HG03095 (cell line): Measurements from ENCODE around the gene SHISAL2A.

Experiments used
- ATAC-seq: cut with Tn5 transposase; IDR thresholded peaks from one replicate; pipeline ENCODE4 v1.9.1; 2021; ENCODE audit warnings: moderate library complexity; ENCODE audit not compliant: unreplicated experiment

The SHISAL2A gene

DNA sequence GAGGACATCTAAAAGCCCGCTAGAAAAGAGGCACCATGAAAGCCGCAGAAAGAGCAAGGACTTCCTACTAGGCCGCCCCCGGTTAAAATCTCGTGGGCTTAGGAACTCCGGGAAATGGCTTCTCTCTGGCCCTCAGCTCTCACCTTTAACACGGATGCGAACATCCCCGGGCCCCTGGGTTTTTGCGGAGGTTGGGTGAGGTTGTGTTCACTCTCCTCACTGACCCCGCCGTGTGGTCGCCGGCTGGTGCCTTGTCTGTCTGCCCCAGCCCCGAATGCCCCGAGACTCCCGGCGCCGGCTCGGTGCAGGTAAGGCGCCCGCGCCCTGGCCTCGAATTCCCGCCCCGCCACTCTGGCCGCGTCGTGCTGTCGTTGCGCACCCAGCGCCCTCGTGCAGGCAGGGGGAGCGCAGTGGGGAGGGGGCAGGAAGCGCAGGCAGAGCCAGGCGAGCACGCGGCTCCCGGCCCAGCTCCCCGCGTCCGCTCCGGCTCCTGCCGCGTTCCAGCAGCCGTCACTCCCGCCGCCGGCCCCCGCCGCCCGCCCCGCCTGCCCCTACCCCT is at the start of gene SHISAL2A:
SHISAL2A (plus strand) TSS at position 437 of the 559 bp plus-strand sequence. CDS start 326 bp downstream, outside the sequence.
- no peak for ATAC-seq

DNA sequence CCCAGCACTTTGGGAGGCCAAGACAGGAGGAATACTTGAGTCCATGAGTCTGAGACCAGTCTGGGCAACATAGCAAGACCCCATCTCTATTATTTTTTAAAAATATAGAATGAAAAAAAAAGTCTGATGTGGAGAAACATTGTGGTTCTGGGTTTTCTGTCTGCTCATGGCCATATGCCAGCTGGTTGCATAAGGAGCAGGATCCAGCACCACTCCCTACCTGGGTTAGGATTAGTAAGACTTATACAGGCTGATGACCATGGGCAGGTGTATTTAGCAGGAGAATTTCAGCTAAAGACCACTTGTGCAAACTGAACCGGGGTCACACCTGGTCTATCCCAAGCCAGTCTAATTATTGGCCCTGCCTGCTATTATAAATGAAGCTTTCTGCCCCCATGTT is 47.5 kb upstream of the SHISAL2A start:
- no peak for ATAC-seq

DNA sequence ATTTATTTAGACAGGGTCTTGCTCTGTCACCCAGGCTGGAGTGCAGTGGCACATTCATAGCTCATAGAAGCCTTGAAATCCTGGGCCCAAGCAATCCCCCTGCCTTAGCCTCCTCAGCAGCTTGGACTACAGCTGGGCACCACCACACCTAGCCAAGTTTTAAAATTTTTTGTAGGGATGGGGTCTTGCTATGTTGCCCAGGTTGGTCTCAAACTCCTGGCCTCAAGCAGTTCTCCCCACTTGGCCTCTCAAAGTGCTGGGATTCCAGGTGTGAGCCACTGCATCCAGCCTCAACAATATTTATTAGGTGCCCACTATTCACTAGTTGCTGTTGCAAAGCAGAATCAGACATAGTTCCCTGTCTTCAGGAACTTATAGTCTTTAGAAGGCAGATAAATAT is 44.9 kb upstream of the SHISAL2A start:
- ATAC-seq, result no peak

DNA sequence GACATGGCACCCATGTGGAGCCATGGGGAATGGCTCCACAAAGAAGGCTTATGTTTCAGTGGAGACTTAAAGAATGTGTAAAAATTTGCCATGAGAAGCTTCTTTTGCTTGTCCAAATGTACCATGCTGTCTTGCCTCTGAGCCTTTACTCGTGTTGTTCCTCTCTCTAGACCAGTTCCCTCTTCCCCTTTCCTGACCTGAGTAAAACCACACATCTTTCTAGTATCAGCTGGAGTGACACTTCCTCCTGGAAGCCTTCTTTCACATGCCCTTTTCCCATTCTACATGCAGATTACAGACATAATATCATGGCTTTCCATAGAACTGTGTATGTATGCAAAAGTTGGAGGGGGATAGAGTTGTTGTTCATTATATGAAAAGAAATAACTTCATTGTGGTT is 44.4 kb upstream of the SHISAL2A start:
- ATAC-seq, result no peak

DNA sequence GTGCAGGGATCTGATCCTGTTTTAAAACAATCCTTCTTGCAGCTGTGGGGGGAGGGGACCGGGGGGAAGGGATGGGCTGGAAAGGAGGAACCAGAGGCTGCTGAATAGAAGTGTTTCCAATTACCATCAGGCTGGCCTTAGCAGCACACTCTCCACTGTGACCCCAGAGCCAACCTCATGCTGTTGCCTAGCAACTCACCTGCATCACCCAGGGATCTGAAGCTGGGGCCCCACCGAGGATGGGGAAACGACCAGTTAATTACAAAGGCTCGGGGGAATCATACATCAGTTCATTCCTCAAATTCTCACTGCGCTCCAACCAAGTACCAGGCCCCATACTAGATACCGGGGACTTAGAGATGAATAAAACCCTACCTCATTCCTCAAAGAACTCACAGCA is 42.7 kb upstream of the SHISAL2A start:
- no peak for ATAC-seq

DNA sequence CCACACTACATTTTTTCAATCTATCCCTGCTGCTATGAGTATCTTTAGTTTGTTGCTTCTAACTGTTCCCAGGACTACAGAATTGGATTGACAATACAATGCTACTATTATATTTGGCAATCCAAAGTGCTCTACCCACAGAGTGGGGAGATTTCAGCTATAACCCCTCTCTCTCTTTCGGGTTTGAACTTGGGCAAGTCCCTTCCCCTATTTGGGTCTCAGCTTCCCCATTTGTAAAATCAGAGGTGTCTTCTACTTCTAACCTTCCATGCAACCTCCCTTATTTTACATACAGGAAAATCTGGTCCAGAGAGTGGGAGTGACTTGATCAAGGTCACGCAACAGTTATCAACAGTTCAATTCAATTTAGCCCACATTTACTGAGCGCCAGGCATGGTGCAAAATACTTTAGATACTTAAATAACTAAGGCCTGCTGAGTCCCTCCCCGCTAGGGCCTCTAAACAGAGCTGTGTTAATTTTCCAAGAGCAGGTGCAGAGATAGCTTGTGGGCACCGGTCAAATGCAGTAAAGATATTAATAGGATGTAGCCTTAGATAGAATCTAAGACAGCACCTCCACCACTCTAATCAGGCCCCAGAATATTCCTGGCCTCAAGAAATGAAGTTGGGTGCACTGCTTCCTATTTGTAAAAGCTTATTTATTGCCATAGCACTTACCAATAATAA is 40.2 kb upstream of the SHISAL2A start:
- no peak for ATAC-seq

DNA sequence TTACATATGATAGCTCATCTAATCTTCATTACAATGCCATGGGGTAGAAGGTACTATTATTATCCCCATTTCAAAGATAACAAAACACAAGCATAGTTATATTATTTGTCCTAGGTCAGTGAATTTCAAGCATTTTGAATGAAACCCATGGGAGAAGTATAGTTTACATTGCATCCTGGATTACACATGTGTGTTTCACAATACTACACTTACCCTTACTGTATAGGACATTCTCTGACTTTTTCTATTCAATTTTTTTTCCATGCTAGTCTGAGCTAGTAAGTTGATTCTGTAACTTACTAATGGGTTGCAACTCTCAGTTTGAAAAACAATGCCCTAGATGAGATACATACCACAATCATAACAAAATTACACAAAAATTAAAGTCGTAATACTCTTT is 39.5 kb upstream of the SHISAL2A start:
- ATAC-seq, result no peak

DNA sequence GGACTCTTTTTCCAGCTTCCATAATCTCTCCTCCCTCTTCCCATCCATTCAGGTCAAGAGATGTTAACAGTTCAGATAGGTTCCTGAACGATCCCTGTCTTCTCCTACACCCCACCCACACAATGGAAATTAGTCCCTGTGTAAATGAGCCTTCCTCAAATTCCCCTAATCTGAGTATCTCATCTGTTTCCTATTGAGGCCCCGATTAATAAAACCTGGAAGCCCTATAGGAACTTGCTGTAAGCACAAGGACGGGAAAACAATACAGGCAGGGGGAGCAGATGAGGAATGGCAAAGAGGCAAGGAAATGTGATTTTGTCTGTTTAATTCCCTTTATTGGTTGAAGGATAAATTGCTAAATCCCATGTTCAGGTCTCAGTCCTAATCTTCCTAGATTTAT is 37.9 kb upstream of the SHISAL2A start:
- ATAC-seq, result no peak

DNA sequence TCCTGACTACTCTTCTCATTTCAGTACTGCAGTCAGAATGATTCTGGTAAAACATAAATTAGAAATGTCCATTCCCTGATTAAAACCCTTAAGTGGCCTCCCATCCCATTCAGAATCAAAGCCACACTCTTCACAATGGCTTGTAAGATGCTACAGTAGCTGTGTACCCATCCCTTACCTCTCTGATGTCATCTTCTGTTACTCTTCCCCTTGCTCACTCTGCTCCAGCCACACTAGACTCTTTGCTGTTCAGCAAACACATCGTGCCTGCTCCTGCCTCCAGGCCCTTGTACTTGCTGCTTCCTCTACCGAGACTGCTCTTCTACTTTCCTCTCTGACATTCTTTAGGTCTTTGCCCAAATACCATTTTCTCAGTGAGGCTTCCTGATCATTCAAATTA is 35.1 kb upstream of the SHISAL2A start:
- no peak for ATAC-seq

DNA sequence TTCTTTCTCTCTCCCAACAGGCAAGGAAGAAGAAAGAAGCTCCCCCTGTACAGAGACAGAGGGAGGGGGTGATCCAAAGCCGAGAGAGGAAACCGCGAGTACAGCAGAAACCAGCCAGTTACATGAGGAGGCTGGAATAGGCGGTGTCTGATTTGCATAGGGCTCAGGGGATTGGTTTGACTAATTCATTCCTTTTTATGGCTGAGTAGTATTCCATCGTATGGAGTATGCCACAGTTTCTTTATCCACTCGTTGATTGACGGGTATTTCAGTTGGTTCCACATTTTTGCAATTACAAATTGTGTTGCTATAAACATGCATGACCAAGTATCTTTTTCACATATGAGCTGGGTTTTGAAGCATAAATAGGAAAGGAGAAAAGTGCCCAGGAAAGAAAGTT is 34.2 kb upstream of the SHISAL2A start:
- no peak for ATAC-seq

DNA sequence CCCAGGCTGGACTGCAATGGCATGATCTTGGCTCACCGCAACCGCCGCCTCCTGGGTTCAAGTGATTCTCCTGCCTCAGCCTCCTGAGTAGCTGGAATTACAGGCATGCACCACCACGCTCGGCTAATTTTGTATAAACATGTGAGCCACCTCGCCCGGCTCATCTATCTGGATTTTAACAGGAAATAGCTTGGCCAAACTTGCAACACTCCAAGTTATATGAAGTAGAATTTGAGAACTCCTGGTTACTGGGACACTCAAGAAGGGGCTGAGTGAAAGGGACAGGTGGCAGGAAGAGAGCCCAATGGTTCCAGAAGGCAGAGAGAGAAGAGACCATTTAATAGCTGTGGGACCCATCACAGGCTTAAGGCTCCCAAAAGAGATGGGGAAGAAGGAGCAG is 33.7 kb upstream of the SHISAL2A start:
- ATAC-seq, result no peak

DNA sequence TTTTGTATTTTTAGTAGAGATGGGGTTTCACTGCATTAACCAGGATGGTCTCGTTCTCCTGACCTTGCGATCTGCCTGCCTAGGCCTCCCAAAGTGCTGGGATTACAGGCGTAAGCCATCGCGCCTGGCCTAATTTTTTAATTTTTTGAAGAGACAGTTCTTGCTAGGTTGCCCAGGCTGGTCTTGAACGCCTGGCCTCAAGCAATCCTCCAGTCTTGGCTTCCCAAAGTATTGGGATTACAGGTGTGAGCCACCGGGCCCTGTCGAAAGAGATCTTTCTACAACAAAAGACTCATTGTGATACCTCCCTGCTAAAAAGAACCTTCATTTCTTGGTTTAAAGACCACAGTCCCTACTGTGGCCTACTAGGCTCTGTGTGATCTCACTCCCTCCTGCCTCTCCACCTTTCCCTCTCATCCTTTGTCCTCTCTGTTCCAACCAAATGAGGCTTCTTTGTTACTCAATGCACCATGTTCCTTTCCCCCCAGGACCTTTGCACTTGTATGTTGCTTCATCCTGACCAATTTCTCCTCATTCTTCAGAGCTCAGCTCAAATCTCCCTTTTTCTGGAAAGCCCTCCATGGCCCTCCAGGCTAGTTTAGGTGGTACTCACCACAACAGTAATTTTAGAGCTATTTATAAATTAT is 32.3 kb upstream of the SHISAL2A start:
- ATAC-seq, result no peak

DNA sequence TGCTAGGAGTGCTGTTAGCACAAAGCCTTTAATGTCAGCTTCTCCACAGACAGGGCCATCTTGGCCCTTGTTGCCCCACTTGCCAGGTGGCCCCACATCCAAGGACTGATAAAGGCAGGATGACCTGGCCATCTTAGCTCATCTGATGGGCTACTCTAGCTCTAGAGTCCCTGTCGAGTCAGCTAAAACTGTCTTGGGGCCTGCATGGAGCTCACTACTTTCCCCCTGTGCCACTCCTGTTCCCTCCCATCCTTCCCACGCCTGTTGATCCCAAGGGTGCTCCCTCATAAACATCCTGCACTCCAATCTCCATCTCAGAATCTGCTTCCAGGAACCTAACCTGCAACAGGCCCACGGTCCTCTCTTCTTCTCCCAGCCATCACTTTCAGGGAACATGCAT is 31.4 kb upstream of the SHISAL2A start:
- ATAC-seq, result no peak

DNA sequence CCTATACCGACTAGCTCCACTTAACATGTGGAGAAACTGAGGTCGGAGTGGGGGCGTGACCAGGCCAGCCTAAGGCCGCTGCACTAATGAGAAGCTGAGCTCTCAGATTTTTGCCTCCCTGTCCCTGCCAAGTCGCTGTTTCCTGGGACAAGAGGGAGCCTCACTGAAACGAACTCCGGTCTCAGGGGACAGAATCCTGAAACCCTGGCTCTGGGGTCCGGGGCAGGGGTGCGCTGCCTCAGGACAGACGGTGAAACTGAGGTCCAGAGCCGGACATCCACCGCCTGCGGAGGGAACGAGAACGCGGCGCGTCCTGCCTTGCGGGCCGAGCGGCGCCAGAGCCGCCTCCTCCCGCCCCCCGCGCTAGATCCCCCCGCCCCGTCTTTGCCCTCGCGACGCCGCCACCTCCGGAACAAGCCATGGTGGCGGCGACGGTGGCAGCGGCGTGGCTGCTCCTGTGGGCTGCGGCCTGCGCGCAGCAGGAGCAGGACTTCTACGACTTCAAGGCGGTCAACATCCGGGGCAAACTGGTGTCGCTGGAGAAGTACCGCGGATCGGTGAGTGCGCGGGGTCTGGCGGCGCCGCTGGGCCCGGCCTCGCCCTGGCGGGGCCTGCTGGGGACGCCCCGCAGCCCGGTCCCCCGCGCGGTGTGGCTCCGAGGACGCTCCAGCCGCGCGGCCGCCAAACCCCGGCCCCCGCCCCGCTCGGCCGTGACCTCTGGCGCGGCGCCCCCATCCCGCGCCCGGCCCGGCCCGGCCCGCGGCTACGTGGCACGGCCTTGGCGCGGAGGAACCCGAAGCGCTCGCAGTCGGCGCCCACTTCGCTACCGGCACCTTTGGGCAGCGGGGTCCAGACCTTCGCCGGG is 30.7 kb upstream of the SHISAL2A start, which contains the start of gene GPX7:
GPX7 (plus strand) TSS at position 381 of the 865 bp plus-strand sequence; CDS start at position 420, 39 bp downstream.
- ATAC-seq, result no peak

DNA sequence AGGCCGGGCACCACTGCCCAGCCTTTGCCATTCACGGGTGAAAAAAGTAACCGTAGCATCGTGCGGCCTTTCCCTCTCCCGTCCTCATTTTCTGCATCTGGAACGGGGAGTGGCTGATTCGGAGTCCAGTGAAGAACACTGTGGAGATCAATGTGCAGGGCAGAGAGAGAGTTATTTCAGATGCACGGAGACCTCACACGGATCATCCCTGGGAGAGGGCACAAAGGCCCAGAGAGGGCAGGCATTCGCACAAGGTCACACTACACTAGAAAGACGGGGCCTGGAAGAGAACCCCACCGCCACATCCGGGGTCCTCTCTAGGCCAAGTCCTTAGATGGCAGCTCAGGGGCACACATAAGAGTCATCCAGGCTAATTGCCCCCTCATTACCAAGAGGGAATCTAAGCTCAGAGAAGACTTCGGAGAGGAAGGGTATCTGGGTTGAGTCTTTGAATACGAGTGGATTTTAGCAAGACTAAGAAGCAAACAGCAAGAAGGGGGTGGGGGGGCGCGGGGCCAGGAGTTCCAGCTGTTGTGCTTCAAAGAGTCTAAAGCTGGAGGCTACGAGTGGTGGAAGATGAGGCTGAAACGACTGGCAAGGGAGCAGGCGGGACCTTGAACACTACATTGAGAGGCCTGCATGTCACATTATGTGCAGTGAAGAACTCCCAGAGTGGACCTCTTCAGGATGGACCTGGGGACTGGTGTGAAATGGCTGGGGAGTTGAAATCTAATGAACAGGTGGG is 29.9 kb upstream of the SHISAL2A start:
- no peak for ATAC-seq

DNA sequence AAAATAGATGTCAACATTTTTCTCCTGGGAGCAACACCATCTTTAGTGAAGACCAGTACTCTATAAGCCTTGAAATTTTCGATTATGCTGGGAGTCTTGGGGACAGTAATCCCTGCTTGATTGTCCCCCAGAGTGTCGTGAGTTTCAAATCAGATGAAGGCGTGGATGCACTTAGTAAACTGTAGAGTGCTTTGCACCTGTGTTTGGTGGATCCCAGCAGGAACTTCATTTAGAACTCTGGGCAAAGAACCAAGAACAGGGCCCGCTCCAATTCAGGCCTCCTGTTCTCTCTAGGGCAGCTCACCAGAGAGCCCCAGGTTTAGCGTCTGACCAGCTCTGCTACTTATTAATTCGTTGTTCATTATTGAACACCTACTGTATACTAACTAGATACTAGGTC is 29.3 kb upstream of the SHISAL2A start:
- ATAC-seq, result no peak

DNA sequence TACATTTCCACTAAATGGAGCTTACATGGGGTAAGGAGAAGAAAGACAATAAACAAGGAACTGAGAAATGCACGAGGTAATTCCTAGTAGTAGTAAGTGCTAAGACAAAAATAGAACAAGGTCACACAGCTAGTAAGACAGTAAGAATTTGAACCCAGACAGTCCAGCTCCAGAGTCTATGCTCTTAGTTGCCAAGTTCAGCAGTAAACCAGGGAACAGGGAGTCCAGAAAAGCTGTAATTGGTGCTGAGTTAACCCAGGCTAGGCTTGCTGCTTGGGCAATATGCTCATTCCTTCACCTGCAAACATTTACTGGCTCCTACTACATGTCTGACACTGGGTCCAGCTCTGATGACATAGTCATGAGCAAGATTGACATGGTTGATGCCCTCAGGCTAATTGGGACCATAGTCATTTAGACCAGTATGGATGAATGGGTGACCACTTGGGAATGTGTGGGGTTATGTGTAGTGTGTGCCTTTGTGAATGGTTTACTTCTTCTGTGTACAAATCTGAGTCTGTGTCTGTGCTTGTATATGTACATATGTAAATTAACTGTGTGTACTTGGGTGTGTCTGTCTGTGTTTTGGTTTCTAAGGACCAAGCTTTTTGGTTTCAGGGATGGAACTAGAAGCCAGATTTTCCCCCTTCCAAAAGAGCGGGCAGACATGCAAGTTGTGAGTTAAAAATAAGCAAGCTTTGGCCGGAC is 28.8 kb upstream of the SHISAL2A start:
- ATAC-seq, result no peak

DNA sequence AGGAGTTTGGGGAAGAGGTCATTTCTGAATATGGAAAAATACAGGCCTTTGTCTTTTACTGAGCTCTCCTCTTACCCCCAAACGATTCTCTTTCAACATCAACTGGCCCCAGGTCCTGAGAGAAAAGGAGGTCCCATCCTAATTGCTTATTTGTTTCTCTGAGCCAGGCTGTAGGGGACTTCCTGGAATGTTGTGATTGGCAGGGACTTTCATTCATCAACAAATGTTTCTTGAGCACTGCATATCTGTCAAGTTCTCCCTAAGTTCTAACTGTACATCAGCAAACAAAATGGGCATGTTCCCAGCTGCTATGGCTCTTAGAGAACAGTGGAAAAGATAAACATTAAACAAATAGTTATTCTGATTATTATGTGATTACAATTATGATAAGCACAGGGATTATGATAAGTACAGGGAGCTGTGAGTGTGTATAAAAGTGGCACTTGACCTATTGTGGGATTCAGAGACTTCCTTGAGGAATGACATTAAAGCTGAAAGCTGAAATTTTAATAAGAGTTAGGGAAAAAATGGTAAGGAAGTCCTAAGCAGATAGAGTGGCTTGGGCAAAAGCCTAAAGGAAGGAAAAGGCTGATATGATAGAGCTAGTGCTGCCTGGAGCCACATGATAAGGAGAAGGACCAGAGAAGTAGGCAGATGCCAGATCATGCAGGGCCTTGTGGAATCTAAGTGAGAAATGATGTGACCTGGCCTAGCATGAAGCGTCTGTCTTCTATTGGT is 19.2 kb upstream of the SHISAL2A start:
- ATAC-seq, result no peak

DNA sequence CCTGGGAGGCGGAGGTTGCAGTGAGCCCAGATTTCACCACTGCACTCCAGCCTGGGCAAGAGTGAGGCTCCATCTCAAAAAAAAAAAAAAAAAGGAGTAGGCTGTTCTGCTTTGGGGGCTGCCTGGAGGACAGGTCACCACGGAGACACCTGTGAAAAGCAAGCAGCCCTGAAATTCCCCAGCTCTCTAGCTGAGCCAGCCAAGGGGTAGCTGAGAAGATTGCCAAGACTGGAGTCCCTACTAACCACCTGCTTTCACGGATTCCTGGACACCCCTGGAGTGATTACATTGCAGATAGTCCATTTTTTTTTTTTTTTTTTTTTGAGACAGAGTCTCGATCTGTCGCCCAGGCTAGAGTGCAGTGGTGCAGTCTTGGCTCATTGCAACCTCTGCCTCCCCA is 18.3 kb upstream of the SHISAL2A start:
- ATAC-seq, result no peak
